ENCODE measurements around the gene NOTUM.

The NOTUM gene

GRCh38 chr17:81973432-81973831 is 12.4 kb upstream of the NOTUM start:
- H3K4me3 ChIP-seq (ENCODE audit: low read depth in 1 of 2, low read length in 1 of 2) = no peak overlapping the region
- H3K9me3 ChIP-seq = no peaks in the 10 kb centered on the region
- H3K27me3 ChIP-seq = peaks cover 26% of the 10 kb centered on the region
- no peaks in the 10 kb centered on the region for H3K36me3 ChIP-seq
- H3K4me1 ChIP-seq (ENCODE audit: control insufficient read depth in 1 of 2, insufficient read depth in 1 of 2, low read depth in 1 of 2, low read length in 1 of 2) = peaks cover 20 to 26% of the 10 kb centered on the region in 2 experiments
- H3K27ac ChIP-seq = no peak overlapping the region
- TF ChIP-seq CTCF (IDR thresholded peaks at IDR 0.05) = no peak

- H3K27ac ChIP-seq = no peak overlapping the region
- no peak for TF ChIP-seq CTCF (IDR thresholded peaks at IDR 0.05)
- H3K27me3 ChIP-seq = peaks cover 61% of the 10 kb centered on the region
- no peaks in the 10 kb centered on the region for H3K36me3 ChIP-seq
- H3K4me1 ChIP-seq (ENCODE audit: control insufficient read depth in 1 of 2, insufficient read depth in 1 of 2, low read depth in 1 of 2, low read length in 1 of 2) = peaks cover 16 to 17% of the 10 kb centered on the region in 2 experiments
- no peaks in the 10 kb centered on the region for H3K9me3 ChIP-seq
- H3K4me3 ChIP-seq (ENCODE audit: low read depth in 1 of 2, low read length in 1 of 2) = no peak overlapping the region
Observed at GRCh38 chr17:81968850-81969812, 8.1 kb upstream of the NOTUM start.

GRCh38 chr17:81968396-81968745 is 7.4 kb upstream of the NOTUM start:
- H3K27me3 ChIP-seq = peaks cover 65% of the 10 kb centered on the region
- H3K27ac ChIP-seq = no peak overlapping the region
- H3K4me3 ChIP-seq (ENCODE audit: low read depth in 1 of 2, low read length in 1 of 2) = no peak overlapping the region
- no peaks in the 10 kb centered on the region for H3K36me3 ChIP-seq
- no peaks in the 10 kb centered on the region for H3K9me3 ChIP-seq
- peaks cover 16 to 17% of the 10 kb centered on the region in 2 experiments for H3K4me1 ChIP-seq (ENCODE audit: control insufficient read depth in 1 of 2, insufficient read depth in 1 of 2, low read depth in 1 of 2, low read length in 1 of 2)
- TF ChIP-seq CTCF (IDR thresholded peaks at IDR 0.05) = no peak

GRCh38 chr17:81967533-81968395 is 6.8 kb upstream of the NOTUM start:
- TF ChIP-seq CTCF (IDR thresholded peaks at IDR 0.05) = no peak
- H3K4me1 ChIP-seq (ENCODE audit: control insufficient read depth in 1 of 2, insufficient read depth in 1 of 2, low read depth in 1 of 2, low read length in 1 of 2) = peaks cover 16 to 17% of the 10 kb centered on the region in 2 experiments
- no peak overlapping the region for H3K4me3 ChIP-seq (ENCODE audit: low read depth in 1 of 2, low read length in 1 of 2)
- H3K36me3 ChIP-seq = no peaks in the 10 kb centered on the region
- H3K9me3 ChIP-seq = no peaks in the 10 kb centered on the region
- no peak overlapping the region for H3K27ac ChIP-seq
- peaks cover 71% of the 10 kb centered on the region for H3K27me3 ChIP-seq

- no peaks in the 10 kb centered on the region for H3K36me3 ChIP-seq
- no peak overlapping the region for H3K4me3 ChIP-seq (ENCODE audit: low read depth in 1 of 2, low read length in 1 of 2)
- H3K27me3 ChIP-seq = peaks cover 77% of the 10 kb centered on the region
- H3K9me3 ChIP-seq = no peaks in the 10 kb centered on the region
- H3K27ac ChIP-seq = no peak overlapping the region
- H3K4me1 ChIP-seq (ENCODE audit: control insufficient read depth in 1 of 2, insufficient read depth in 1 of 2, low read depth in 1 of 2, low read length in 1 of 2) = peaks cover 16 to 17% of the 10 kb centered on the region in 2 experiments
- TF ChIP-seq CTCF (IDR thresholded peaks at IDR 0.05) = no peak
Observed at GRCh38 chr17:81967244-81967532, 6.2 kb upstream of the NOTUM start.

Data from neutrophil (primary cell).